ENCODE results near the gene PSKH1. TPM values are rescaled to one million over a fixed set of nuclear protein-coding genes. Genes with fewer than 3 reads are reported as not detected.
A peak's percentile ranks its signal among the peaks of the same experiment; 100 is the strongest.

Gene PSKH1
- polyA plus RNA-seq, 1 donor (not counting 4 experiments of a cell fraction or from before 2014, with no cell fraction given) = 10.7 TPM

- dilution Hi-C loops (cut with MboI; ENCODE audit: extremely low pct_ligation_motif_present, low sequenced_read_pairs) = no loop called here
- DNase-seq (ENCODE audit: low read depth, low spot score) (peak; percentile 49), FAIRE-seq (peak; percentile 52)
- Histone ChIP-seq H3K79me2 (ENCODE audit: control insufficient read depth, insufficient read depth, low read length) (peaks cover 38% of the 10 kb centered on the region), H3K9me3 (ENCODE audit: control insufficient read depth, low read depth, low read length) (no peaks in the 10 kb centered on the region), H3K27ac (ENCODE audit: control insufficient read depth, insufficient read depth, low read length) (peak overlapping the region; percentile 89), H3K4me3 (ENCODE audit: control insufficient read depth in 2 of 3, extremely low read depth in 1 of 3, insufficient read depth in 2 of 3, low read depth in 1 of 3, low read length in 3 of 3) (peak overlapping the region; percentile 64 to 91 (median 73)), H2AFZ (ENCODE audit: control insufficient read depth, low read length) (no peak overlapping the region), H3K27me3 (ENCODE audit: control insufficient read depth, extremely low read depth, insufficient read depth, low read length) (no peaks in the 10 kb centered on the region), H3K9ac (ENCODE audit: control insufficient read depth, extremely low read depth, insufficient read depth, low read length) (peak overlapping the region; percentile 94), H3K4me2 (ENCODE audit: control insufficient read depth, extremely low read depth, insufficient read depth, low read depth, low read length) (peak overlapping the region; percentile 83), H4K20me1 (ENCODE audit: control insufficient read depth, extremely low read depth, insufficient read depth, low read length) (no peaks in the 10 kb centered on the region), H3K36me3 (ENCODE audit: control insufficient read depth in 2 of 2, extremely low read depth in 1 of 2, insufficient read depth in 2 of 2, low read length in 2 of 2) (peaks cover 2 to 24% of the 10 kb centered on the region in 2 experiments), H3K9me1 (ENCODE audit: control insufficient read depth, extremely low read depth, insufficient read depth, low read length) (no peaks in the 10 kb centered on the region), H3K4me1 (ENCODE audit: control insufficient read depth, extremely low read depth, insufficient read depth, low read length) (peaks cover 56% of the 10 kb centered on the region)
- TF ChIP-seq CTCF (optimal IDR thresholded peaks at IDR 0.05 in 1 of 3, IDR thresholded peaks at IDR 0.05 in 1 of 3, conservative IDR thresholded peaks at IDR 0.05 in 1 of 3; ENCODE audit: extremely low read depth in 1 of 3, insufficient read depth in 2 of 3, low read length in 3 of 3) (peak in 1 of 3 experiments; percentile 2), EZH2 (IDR thresholded peaks at IDR 0.05; ENCODE audit: low read length) (no peak)
Measured at GRCh38 chr16:67967183-67967957, 74.3 kb downstream of the PSKH1 start.

GRCh38 chr16:67967958-67968399, 74.9 kb downstream of the PSKH1 start:
- Histone ChIP-seq H3K27ac (ENCODE audit: control insufficient read depth, insufficient read depth, low read length) (peak overlapping the region; percentile 89), H3K4me3 (ENCODE audit: control insufficient read depth in 2 of 3, extremely low read depth in 1 of 3, insufficient read depth in 2 of 3, low read depth in 1 of 3, low read length in 3 of 3) (peak overlapping the region; percentile 64 to 91 (median 73)), H3K4me2 (ENCODE audit: control insufficient read depth, extremely low read depth, insufficient read depth, low read depth, low read length) (peak overlapping the region; percentile 83), H4K20me1 (ENCODE audit: control insufficient read depth, extremely low read depth, insufficient read depth, low read length) (no peaks in the 10 kb centered on the region), H3K4me1 (ENCODE audit: control insufficient read depth, extremely low read depth, insufficient read depth, low read length) (peaks cover 50% of the 10 kb centered on the region), H3K9ac (ENCODE audit: control insufficient read depth, extremely low read depth, insufficient read depth, low read length) (peak overlapping the region; percentile 94), H3K79me2 (ENCODE audit: control insufficient read depth, insufficient read depth, low read length) (peaks cover 38% of the 10 kb centered on the region), H3K9me3 (ENCODE audit: control insufficient read depth, low read depth, low read length) (no peaks in the 10 kb centered on the region), H3K36me3 (ENCODE audit: control insufficient read depth in 2 of 2, extremely low read depth in 1 of 2, insufficient read depth in 2 of 2, low read length in 2 of 2) (peaks cover 0 to 21% of the 10 kb centered on the region in 2 experiments), H2AFZ (ENCODE audit: control insufficient read depth, low read length) (no peak overlapping the region), H3K9me1 (ENCODE audit: control insufficient read depth, extremely low read depth, insufficient read depth, low read length) (no peaks in the 10 kb centered on the region), H3K27me3 (ENCODE audit: control insufficient read depth, extremely low read depth, insufficient read depth, low read length) (no peaks in the 10 kb centered on the region)
- DNase-seq (ENCODE audit: low read depth, low spot score) = no peak
- FAIRE-seq = no peak
- no peak for TF ChIP-seq CTCF (optimal IDR thresholded peaks at IDR 0.05 in 1 of 3, IDR thresholded peaks at IDR 0.05 in 1 of 3, conservative IDR thresholded peaks at IDR 0.05 in 1 of 3; ENCODE audit: extremely low read depth in 1 of 3, insufficient read depth in 2 of 3, low read length in 3 of 3)
- no peak for TF ChIP-seq EZH2 (IDR thresholded peaks at IDR 0.05; ENCODE audit: low read length)
- dilution Hi-C loops (cut with MboI; ENCODE audit: extremely low pct_ligation_motif_present, low sequenced_read_pairs) = no loop called here

All from keratinocyte (primary cell).